ENCODE results near the gene MRPS22. TPM values are rescaled to one million over a fixed set of nuclear protein-coding genes. Genes with fewer than 3 reads are reported as not detected.

MRPS22 gene
- total and polyA plus RNA-seq, 4 experiments from 2014 or later = 33.4 to 58.5 (median 40.9) TPM

DNA sequence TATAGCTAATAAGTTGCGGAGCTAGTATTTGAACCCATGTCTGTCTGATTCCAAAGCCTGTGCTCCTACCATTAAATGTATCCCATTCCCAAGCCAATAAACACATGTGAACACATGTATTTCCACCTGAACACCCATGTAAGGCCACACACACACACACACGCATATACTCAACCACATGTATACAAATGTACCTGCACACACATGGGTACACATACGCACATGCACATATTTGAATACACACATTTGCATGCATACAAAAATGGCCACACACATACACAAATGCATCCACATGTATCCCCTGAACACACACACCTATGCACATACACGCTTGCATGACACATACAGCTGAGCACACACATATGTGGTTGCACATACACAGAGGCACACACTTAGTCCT is 5.4 kb upstream of the MRPS22 start:
- H3K9me3 ChIP-seq (ENCODE audit: control insufficient read depth in 1 of 2, low read length in 2 of 2) = no peaks in the 10 kb centered on the region
- H3K4me3 ChIP-seq (ENCODE audit: low read length in 2 of 2) = no peak overlapping the region
- Mint-ChIP-seq H3K9me3 (peaks cover 0 to 2% (median 0%) of the 10 kb centered on the region in 8 donors), H3K4me3 (no peak overlapping the region), H3K36me3 (no peaks in the 10 kb centered on the region), H3K4me1 (peaks cover 0 to 6% (median 3%) of the 10 kb centered on the region in 4 donors), H3K27me3 (peaks cover 6 to 12% of the 10 kb centered on the region in 2 donors), H3K27ac (no peak overlapping the region)
- H3K27me3 ChIP-seq (ENCODE audit: insufficient read depth, low read length) = peaks cover 5% of the 10 kb centered on the region
- ChIA-PET POLR2A (ENCODE audit: partially characterized antibody) (no interaction called here), CTCF (ENCODE audit: partially characterized antibody) (no interaction called here)
- intact Hi-C loops (cut with micrococcal nuclease) = no loop called here
- H3K36me3 ChIP-seq (ENCODE audit: insufficient read depth, low read length) = no peaks in the 10 kb centered on the region
- H3K27ac ChIP-seq (ENCODE audit: low read depth, low read length) = no peak overlapping the region
- DNase-seq = no peak
- peaks cover 1% of the 10 kb centered on the region for H3K4me1 ChIP-seq (ENCODE audit: insufficient read depth, low read length)

DNA sequence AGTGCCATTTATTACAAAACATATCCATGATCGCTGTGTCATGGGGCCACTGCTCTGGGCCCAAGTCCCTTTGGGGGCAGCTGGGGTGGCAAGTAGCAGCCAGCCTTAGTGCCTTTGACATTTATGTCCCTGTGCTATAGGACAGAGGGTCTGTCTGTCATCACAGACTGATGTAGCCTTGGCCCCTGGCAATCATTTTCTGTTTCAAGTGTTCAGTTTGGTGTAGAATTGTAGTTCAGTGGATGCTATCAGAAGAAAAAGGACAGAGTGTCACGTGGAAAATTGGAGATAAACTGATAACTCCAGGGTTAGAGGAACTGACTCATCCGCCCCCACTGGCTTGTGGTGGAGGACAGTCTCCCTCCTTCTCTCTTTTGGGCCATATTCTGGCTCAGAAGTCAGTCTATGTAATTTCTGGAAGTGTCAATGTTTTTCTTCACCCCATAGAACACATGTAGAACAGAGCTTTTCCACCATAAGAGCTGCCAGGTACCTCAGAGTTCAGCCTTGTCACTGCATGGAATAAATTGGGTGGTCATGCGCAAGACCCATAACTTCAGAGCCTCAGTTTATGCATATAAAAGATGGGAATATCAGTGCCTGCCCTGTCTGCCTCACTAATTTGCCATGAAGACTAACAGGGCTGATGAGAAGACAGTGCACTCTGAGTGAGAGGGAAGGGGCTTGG is 4.5 kb upstream of the MRPS22 start:
- Mint-ChIP-seq H3K36me3 (no peaks in the 10 kb centered on the region), H3K9me3 (peaks cover 0 to 2% (median 0%) of the 10 kb centered on the region in 8 donors), H3K27ac (no peak overlapping the region), H3K27me3 (peaks cover 4 to 12% of the 10 kb centered on the region in 2 donors), H3K4me1 (peaks cover 0 to 6% (median 6%) of the 10 kb centered on the region in 4 donors), H3K4me3 (no peak overlapping the region)
- H3K27me3 ChIP-seq (ENCODE audit: insufficient read depth, low read length) = peaks cover 5% of the 10 kb centered on the region
- no peak overlapping the region for H3K4me3 ChIP-seq (ENCODE audit: low read length in 2 of 2)
- peaks cover 5% of the 10 kb centered on the region for H3K4me1 ChIP-seq (ENCODE audit: insufficient read depth, low read length)
- no peak for DNase-seq
- H3K36me3 ChIP-seq (ENCODE audit: insufficient read depth, low read length) = no peaks in the 10 kb centered on the region
- CTCF ChIA-PET (ENCODE audit: partially characterized antibody) = interaction anchor here (3.9 kb wide), 1 partner anchor 11 kb away, joined by 18 read pairs; no protein-coding TSS in a partner anchor
- POLR2A ChIA-PET (ENCODE audit: partially characterized antibody) = no interaction called here
- no peak overlapping the region for H3K27ac ChIP-seq (ENCODE audit: low read depth, low read length)
- H3K9me3 ChIP-seq (ENCODE audit: control insufficient read depth in 1 of 2, low read length in 2 of 2) = no peaks in the 10 kb centered on the region
- intact Hi-C loops (cut with micrococcal nuclease) = no loop called here

DNA sequence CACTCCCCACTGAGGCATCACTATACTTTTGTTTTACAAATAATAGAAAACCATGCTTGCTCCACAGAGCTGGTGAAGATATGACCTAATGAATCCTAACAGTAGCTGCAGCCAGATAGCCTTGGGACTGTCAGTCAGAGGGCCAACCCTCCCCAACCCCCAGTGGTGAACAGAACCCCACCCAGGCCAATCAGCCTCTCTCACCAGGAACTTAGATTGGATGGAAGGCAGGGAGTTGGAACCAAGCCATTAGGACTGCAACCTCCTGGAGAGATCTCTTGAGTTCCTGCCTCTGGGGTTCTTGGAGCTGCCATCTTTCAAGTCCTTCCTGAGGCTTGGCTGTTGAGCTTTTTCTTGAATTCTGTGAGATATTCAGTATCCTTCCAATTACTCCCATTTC is 3.0 kb upstream of the MRPS22 start:
- peaks cover 0 to 6% (median 6%) of the 10 kb centered on the region in 4 donors for H3K4me1 Mint-ChIP-seq
- no peak overlapping the region for H3K4me3 ChIP-seq (ENCODE audit: low read length in 2 of 2)
- no peak for DNase-seq
- H3K36me3 ChIP-seq (ENCODE audit: insufficient read depth, low read length) = no peaks in the 10 kb centered on the region
- H3K27ac Mint-ChIP-seq = no peak overlapping the region
- peaks cover 0 to 2% (median 0%) of the 10 kb centered on the region in 8 donors for H3K9me3 Mint-ChIP-seq
- peaks cover 4 to 9% of the 10 kb centered on the region in 2 donors for H3K27me3 Mint-ChIP-seq
- H3K27ac ChIP-seq (ENCODE audit: low read depth, low read length) = no peak overlapping the region
- H3K27me3 ChIP-seq (ENCODE audit: insufficient read depth, low read length) = peaks cover 5% of the 10 kb centered on the region
- H3K36me3 Mint-ChIP-seq = no peaks in the 10 kb centered on the region
- intact Hi-C loops (cut with micrococcal nuclease) = loop anchor here (5.0 kb wide), 1 partner anchor 403 kb away; no protein-coding TSS in a partner anchor
- H3K4me3 Mint-ChIP-seq = no peak overlapping the region
- H3K9me3 ChIP-seq (ENCODE audit: control insufficient read depth in 1 of 2, low read length in 2 of 2) = no peaks in the 10 kb centered on the region
- ChIA-PET CTCF (ENCODE audit: partially characterized antibody) (interaction anchor here (1.0 to 3.9 kb wide), 2 partner anchors 12 to 405 kb away, joined by 3 to 18 read pairs; no protein-coding TSS in a partner anchor), POLR2A (ENCODE audit: partially characterized antibody) (no interaction called here)
- peaks cover 19% of the 10 kb centered on the region for H3K4me1 ChIP-seq (ENCODE audit: insufficient read depth, low read length)

DNA sequence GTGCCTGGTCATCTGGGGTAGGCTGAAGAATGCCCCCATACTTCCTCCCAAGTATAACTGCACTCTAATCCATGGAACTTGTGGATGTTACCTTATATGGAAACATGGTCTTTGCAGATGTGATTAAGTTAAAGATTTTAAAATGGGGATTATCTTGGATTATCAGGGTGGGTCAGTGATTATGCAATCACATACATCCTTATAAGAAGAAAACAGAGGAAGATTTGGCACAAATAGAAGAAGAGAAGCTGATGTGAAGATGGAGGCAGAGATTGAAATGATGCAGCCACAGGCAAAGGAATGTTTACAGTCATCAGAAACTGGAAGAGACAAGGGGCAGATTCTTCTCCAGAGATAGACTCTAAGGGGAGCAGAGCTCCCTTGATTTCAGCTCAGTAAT is 1.8 kb upstream of the MRPS22 start:
- intact Hi-C loops (cut with micrococcal nuclease) = loop anchor here (2.0 to 5.0 kb wide), 2 partner anchors 405 to 1155 kb away; partner anchors contain the start of gene ARMC8
- Histone ChIP-seq H3K9me3 (ENCODE audit: control insufficient read depth in 1 of 2, low read length in 2 of 2) (no peaks in the 10 kb centered on the region), H3K4me3 (ENCODE audit: low read length in 2 of 2) (no peak overlapping the region), H3K36me3 (ENCODE audit: insufficient read depth, low read length) (peaks cover 5% of the 10 kb centered on the region), H3K4me1 (ENCODE audit: insufficient read depth, low read length) (peaks cover 24% of the 10 kb centered on the region), H3K27me3 (ENCODE audit: insufficient read depth, low read length) (peaks cover 5% of the 10 kb centered on the region), H3K27ac (ENCODE audit: low read depth, low read length) (no peak overlapping the region)
- no peak for DNase-seq
- H3K27me3 Mint-ChIP-seq = peaks cover 4 to 9% of the 10 kb centered on the region in 2 donors
- H3K36me3 Mint-ChIP-seq = peaks cover 0 to 4% of the 10 kb centered on the region in 2 donors
- H3K4me1 Mint-ChIP-seq = peaks cover 1 to 7% (median 6%) of the 10 kb centered on the region in 4 donors
- no peak overlapping the region for H3K4me3 Mint-ChIP-seq
- ChIA-PET CTCF (ENCODE audit: partially characterized antibody) (interaction anchor here (1.2 to 3.9 kb wide), 2 partner anchors 12 to 14 kb away, joined by 5 to 18 read pairs; no protein-coding TSS in a partner anchor), POLR2A (ENCODE audit: partially characterized antibody) (no interaction called here)
- peaks cover 0 to 2% (median 0%) of the 10 kb centered on the region in 8 donors for H3K9me3 Mint-ChIP-seq
- peak overlapping the region in 1 of 7 donors; percentile 2 for H3K27ac Mint-ChIP-seq

DNA sequence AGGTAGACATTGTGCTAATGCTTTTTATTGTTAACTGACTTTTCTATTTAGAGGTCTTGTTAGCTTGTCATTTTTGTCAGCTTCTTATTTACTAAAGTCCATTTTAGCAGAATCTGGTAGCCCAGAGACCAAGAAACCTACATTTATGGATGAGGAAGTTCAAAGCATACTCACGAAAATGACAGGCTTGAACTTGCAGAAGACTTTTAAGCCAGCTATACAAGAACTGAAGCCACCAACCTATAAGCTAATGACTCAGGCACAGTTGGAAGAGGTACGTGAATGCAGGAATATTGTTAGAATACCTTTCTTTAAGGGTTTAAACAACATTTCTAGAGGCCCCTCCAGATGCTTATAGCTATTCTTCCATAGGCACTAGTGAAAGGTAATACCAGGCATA is 3.0 kb downstream of the MRPS22 start:
- Histone ChIP-seq H3K36me3 (ENCODE audit: insufficient read depth, low read length) (peaks cover 33% of the 10 kb centered on the region), H3K4me1 (ENCODE audit: insufficient read depth, low read length) (peaks cover 24% of the 10 kb centered on the region), H3K27ac (ENCODE audit: low read depth, low read length) (no peak overlapping the region), H3K9me3 (ENCODE audit: control insufficient read depth in 1 of 2, low read length in 2 of 2) (no peaks in the 10 kb centered on the region), H3K4me3 (ENCODE audit: low read length in 2 of 2) (no peak overlapping the region), H3K27me3 (ENCODE audit: insufficient read depth, low read length) (no peaks in the 10 kb centered on the region)
- ChIA-PET POLR2A (ENCODE audit: partially characterized antibody) (interaction anchor here (1.0 kb wide), 1 partner anchor 43 kb away, joined by 3 read pairs; no protein-coding TSS in a partner anchor), CTCF (ENCODE audit: partially characterized antibody) (interaction anchor here (3.2 kb wide), 1 partner anchor 18 kb away, joined by 15 read pairs; no protein-coding TSS in a partner anchor)
- intact Hi-C loops (cut with micrococcal nuclease) = no loop called here
- peaks cover 3 to 11% (median 7%) of the 10 kb centered on the region in 4 donors for H3K4me1 Mint-ChIP-seq
- H3K9me3 Mint-ChIP-seq = peaks cover 0 to 2% (median 0%) of the 10 kb centered on the region in 8 donors
- no peaks in the 10 kb centered on the region for H3K27me3 Mint-ChIP-seq
- H3K36me3 Mint-ChIP-seq = peaks cover 24 to 47% of the 10 kb centered on the region in 2 donors
- H3K27ac Mint-ChIP-seq = no peak overlapping the region
- H3K4me3 Mint-ChIP-seq = no peak overlapping the region
- no peak for DNase-seq

DNA sequence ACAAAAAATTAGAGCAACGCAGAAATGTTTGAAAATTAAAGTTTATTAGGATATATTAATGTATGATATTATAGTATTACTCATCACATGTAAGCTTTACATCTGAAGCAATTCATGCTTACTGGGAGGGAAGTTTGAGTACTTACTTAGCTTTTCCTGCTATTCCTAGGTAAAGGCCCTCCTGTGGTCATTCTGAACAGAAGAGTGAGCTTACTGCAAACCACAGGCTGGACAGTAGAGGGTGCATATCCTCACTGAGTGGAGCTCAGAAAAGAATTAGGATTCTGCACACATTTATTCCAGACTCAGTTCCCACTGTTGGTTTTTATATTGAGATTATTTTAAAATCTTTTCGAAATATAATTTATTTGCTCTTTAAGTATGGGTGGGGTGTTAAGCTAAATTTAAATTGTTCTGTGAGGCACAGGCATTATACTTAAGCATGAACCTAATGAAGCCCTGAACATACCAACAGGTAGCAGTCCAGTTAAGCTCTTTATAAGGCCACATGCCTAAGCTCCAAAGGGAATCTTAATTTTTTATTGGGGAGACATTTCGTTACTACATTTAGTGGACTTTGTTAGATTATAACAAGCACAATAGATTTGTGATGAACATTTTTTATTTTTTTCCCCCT is 10.2 kb downstream of the MRPS22 start:
- Mint-ChIP-seq H3K9me3 (no peaks in the 10 kb centered on the region), H3K27me3 (no peaks in the 10 kb centered on the region), H3K4me3 (no peak overlapping the region), H3K36me3 (peaks cover 43 to 86% of the 10 kb centered on the region in 2 donors), H3K27ac (peak overlapping the region in 1 of 7 donors; percentile 13), H3K4me1 (peaks cover 0 to 1% (median 0%) of the 10 kb centered on the region in 4 donors)
- H3K27ac ChIP-seq (ENCODE audit: low read depth, low read length) = no peak overlapping the region
- ChIA-PET CTCF (ENCODE audit: partially characterized antibody) (interaction anchor here (0.8 to 2.1 kb wide), 3 partner anchors 8 to 25 kb away, joined by 4 to 5 read pairs (median 5); partner anchors contain the start of gene MRPS22), POLR2A (ENCODE audit: partially characterized antibody) (interaction anchor here (1.8 kb wide), 1 partner anchor 10 kb away, joined by 5 read pairs; the partner anchor contains the start of gene MRPS22)
- H3K4me3 ChIP-seq (ENCODE audit: low read length in 2 of 2) = no peak overlapping the region
- intact Hi-C loops (cut with micrococcal nuclease) = no loop called here
- no peak for DNase-seq
- H3K36me3 ChIP-seq (ENCODE audit: insufficient read depth, low read length) = peaks cover 73% of the 10 kb centered on the region
- H3K9me3 ChIP-seq (ENCODE audit: control insufficient read depth in 1 of 2, low read length in 2 of 2) = no peaks in the 10 kb centered on the region
- no peaks in the 10 kb centered on the region for H3K4me1 ChIP-seq (ENCODE audit: insufficient read depth, low read length)
- H3K27me3 ChIP-seq (ENCODE audit: insufficient read depth, low read length) = no peaks in the 10 kb centered on the region

DNA sequence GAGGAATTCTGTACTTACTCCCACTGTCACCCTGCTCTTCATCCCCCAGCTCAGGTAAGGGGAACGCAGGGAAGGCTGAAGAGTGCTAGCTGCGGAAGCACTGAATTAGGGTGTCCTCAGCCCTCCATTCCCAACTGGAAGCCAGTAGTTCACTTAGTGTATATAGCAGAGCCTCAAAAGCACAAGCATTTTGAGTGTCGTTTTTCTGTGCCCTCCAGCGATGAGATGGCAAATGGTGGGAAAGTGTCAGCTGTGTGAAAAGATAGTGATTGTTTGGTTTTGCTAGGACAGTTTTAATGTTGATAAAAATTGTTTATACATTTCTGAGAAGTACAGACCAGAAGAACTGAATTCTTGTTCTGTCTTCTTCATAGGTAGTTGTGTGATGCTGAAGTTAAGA is 10.8 kb downstream of the MRPS22 start:
- H3K27ac Mint-ChIP-seq = peak overlapping the region in 2 of 7 donors; percentile 51 to 55
- Histone ChIP-seq H3K27me3 (ENCODE audit: insufficient read depth, low read length) (no peaks in the 10 kb centered on the region), H3K4me1 (ENCODE audit: insufficient read depth, low read length) (no peaks in the 10 kb centered on the region), H3K9me3 (ENCODE audit: control insufficient read depth in 1 of 2, low read length in 2 of 2) (no peaks in the 10 kb centered on the region), H3K36me3 (ENCODE audit: insufficient read depth, low read length) (peaks cover 79% of the 10 kb centered on the region), H3K4me3 (ENCODE audit: low read length in 2 of 2) (no peak overlapping the region), H3K27ac (ENCODE audit: low read depth, low read length) (no peak overlapping the region)
- DNase-seq = no peak
- no peak overlapping the region for H3K4me3 Mint-ChIP-seq
- POLR2A ChIA-PET (ENCODE audit: partially characterized antibody) = interaction anchor here (1.8 kb wide), 1 partner anchor 11 kb away, joined by 5 read pairs; the partner anchor contains the start of gene MRPS22
- intact Hi-C loops (cut with micrococcal nuclease) = no loop called here
- H3K36me3 Mint-ChIP-seq = peaks cover 43 to 86% of the 10 kb centered on the region in 2 donors
- no peaks in the 10 kb centered on the region for H3K27me3 Mint-ChIP-seq
- peaks cover 0 to 1% (median 0%) of the 10 kb centered on the region in 4 donors for H3K4me1 Mint-ChIP-seq
- CTCF ChIA-PET (ENCODE audit: partially characterized antibody) = interaction anchor here (2.1 kb wide), 1 partner anchor 8 kb away, joined by 5 read pairs; no protein-coding TSS in a partner anchor
- no peaks in the 10 kb centered on the region for H3K9me3 Mint-ChIP-seq

Data from CD4-positive, alpha-beta memory T cell (primary cell).